CD14-positive monocyte (primary cell): ENCODE data around the gene HS3ST6. TPM values are rescaled to one million over a fixed set of nuclear protein-coding genes. Genes with fewer than 3 reads are reported as not detected.
"Not testable (repeated sequence)": the region's sequence is repeated elsewhere in the genome, so short reads cannot be mapped to it uniquely, and the experiment has no call there.

Source experiments
- DNase-seq, 3 donors: peaks; one replicate each; pipeline ENCODE4 v3.0.0-alpha.2; 2011 to 2022
- H2AFZ ChIP-seq: 2 replicates; pipeline ENCODE4 v1.6.0; 2012; ENCODE audit warnings: mild to moderate bottlenecking, low read depth, low read length, inconsistent platforms; ENCODE audit not compliant: insufficient read depth, poor library complexity, severe bottlenecking
- H3K27ac ChIP-seq, 2 donors: 1 replicate in 1 of 2; 2 replicates in 1 of 2; pipeline ENCODE4 v1.5.1; 2012 to 2013; ENCODE audit warnings: low read length in 2 of 2, control low read depth in 1 of 2, inconsistent platforms in 1 of 2, low read depth in 1 of 2, mild to moderate bottlenecking in 1 of 2
- H3K27me3 ChIP-seq, 2 donors: one replicate each; pipeline versions ENCODE4 v1.6.0 to v1.6.1; 2011 to 2013; ENCODE audit warnings: low read length in 2 of 2; ENCODE audit not compliant: control insufficient read depth in 2 of 2, insufficient read depth in 2 of 2
- H3K36me3 ChIP-seq, 2 donors: replicated peaks in 1 of 2; 1 replicate in 1 of 2; 2 replicates in 1 of 2; pipeline versions ENCODE4 v1.5.1 to v1.6.1; 2012 to 2013; ENCODE audit warnings: low read length in 2 of 2, control low read depth in 1 of 2, inconsistent platforms in 1 of 2, mild to moderate bottlenecking in 1 of 2; ENCODE audit not compliant: insufficient read depth in 2 of 2, control insufficient read depth in 1 of 2
- H3K4me1 ChIP-seq, 2 donors: 1 replicate in 1 of 2; 2 replicates in 1 of 2; pipeline versions ENCODE4 v1.5.1 to v1.6.1; 2012 to 2013; ENCODE audit warnings: low read length in 2 of 2, control low read depth in 1 of 2, inconsistent platforms in 1 of 2, mild to moderate bottlenecking in 1 of 2, moderate library complexity in 1 of 2; ENCODE audit not compliant: insufficient read depth in 2 of 2, control insufficient read depth in 1 of 2
- H3K4me2 ChIP-seq: replicated peaks from 2 replicates; pipeline ENCODE3; 2012; ENCODE audit warnings: low read length, moderate library complexity, mild to moderate bottlenecking; ENCODE audit not compliant: poor library complexity, severe bottlenecking; ENCODE audit errors: extremely low read depth
- H3K4me3 ChIP-seq, 3 experiments: fragments of 200-600 bp in 1 of 3; sonication (generic) in 1 of 3; replicated peaks in 1 of 3; 1 replicate in 2 of 3; 2 replicates in 1 of 3; pipeline ENCODE4 v1.5.1; 2011 to 2013; ENCODE audit warnings: low read length in 3 of 3, mild to moderate bottlenecking in 3 of 3, control low read depth in 2 of 3, low read depth in 2 of 3, inconsistent platforms in 1 of 3, moderate library complexity in 1 of 3
- H3K79me2 ChIP-seq: 2 replicates; pipeline ENCODE4 v1.6.0; 2012; ENCODE audit warnings: mild to moderate bottlenecking, control low read depth, inconsistent platforms, low read length, moderate library complexity; ENCODE audit not compliant: insufficient read depth
- H3K9ac ChIP-seq: 2 replicates; pipeline ENCODE4 v1.6.0; 2017; ENCODE audit warnings: low read length, mild to moderate bottlenecking; ENCODE audit not compliant: insufficient read depth, poor library complexity, severe bottlenecking
- H3K9me3 ChIP-seq, 2 donors: replicated peaks in 1 of 2; 1 replicate in 1 of 2; 2 replicates in 1 of 2; pipeline versions ENCODE4 v1.5.1 to v1.6.1; 2012 to 2013; ENCODE audit warnings: low read length in 2 of 2, control low read depth in 1 of 2; ENCODE audit not compliant: control insufficient read depth in 1 of 2, insufficient read depth in 1 of 2
- H4K20me1 ChIP-seq: 2 replicates; pipeline ENCODE4 v1.6.0; 2012; ENCODE audit warnings: mild to moderate bottlenecking, low read length, control low read depth, moderate library complexity; ENCODE audit not compliant: insufficient read depth
- H3K27ac Mint-ChIP-seq, 7 donors: one replicate each; pipeline ENCODE4 v1.8.0; 2020; ENCODE audit warnings: mild to moderate bottlenecking in 7 of 7, mixed read lengths in 7 of 7, moderate library complexity in 6 of 7, inconsistent platforms in 2 of 7
- H3K27me3 Mint-ChIP-seq, 3 donors: one replicate each; pipeline ENCODE4 v1.8.0; 2021 to 2022; ENCODE audit warnings: low read depth in 3 of 3, mild to moderate bottlenecking in 3 of 3, mixed read lengths in 3 of 3, moderate library complexity in 3 of 3, inconsistent platforms in 1 of 3
- H3K36me3 Mint-ChIP-seq, 2 donors: one replicate each; pipeline ENCODE4 v1.8.0; 2020; ENCODE audit warnings: mixed read lengths in 2 of 2, inconsistent platforms in 1 of 2, mild to moderate bottlenecking in 1 of 2
- H3K4me1 Mint-ChIP-seq: one replicate; pipeline ENCODE4 v1.8.0; 2020; ENCODE audit warnings: mild to moderate bottlenecking, mixed read lengths
- H3K4me3 Mint-ChIP-seq, 2 donors: one replicate each; pipeline ENCODE4 v1.8.0; 2020; ENCODE audit warnings: mild to moderate bottlenecking in 2 of 2, mixed read lengths in 2 of 2, moderate library complexity in 1 of 2
- H3K9me3 Mint-ChIP-seq, 7 donors: one replicate each; pipeline ENCODE4 v1.8.0; 2020 to 2022; ENCODE audit warnings: mixed read lengths in 7 of 7, mild to moderate bottlenecking in 6 of 7, moderate library complexity in 6 of 7, inconsistent platforms in 2 of 7
- whole genome bisulfite sequencing: methylation state at CpG from one replicate; pipeline ENCODE4 v1.1.5; 2013; ENCODE audit warnings: missing lambda C conversion rate; ENCODE audit not compliant: insufficient coverage; 5-methylcytosine and 5-hydroxymethylcytosine counted together
- intact Hi-C, 2 donors: fragments of 100-400 bp; cut with micrococcal nuclease; formaldehyde crosslinking; loops; one replicate each; pipeline versions ENCODE4 v1.15.0 to v1.15.1; 2023
- polyA plus RNA-seq, 3 donors: library from polyadenylated mRNA; depleted of rRNA in 1 of 3; unstranded in 2 of 3; stranded (reverse) in 1 of 3; fragments of 300-500 nt in 2 of 3; fragments of >200 nt in 1 of 3; fragmentation: Illumina TruSeq in 2 of 3; gene quantifications; 1 replicate in 2 of 3; 2 replicates in 1 of 3; pipeline ENCODE4 v1.2.3, GENCODE V29; 2012 to 2021
- TF ChIP-seq, protein P1 (sequence below): fragments of 200-600 bp; IDR thresholded peaks from one replicate; pipeline ENCODE4 v1.8.0; 2022; ENCODE audit warnings: antibody characterized with exemption, mild to moderate bottlenecking

Gene HS3ST6
- polyA plus RNA-seq, 3 donors, result not detected

DNA sequence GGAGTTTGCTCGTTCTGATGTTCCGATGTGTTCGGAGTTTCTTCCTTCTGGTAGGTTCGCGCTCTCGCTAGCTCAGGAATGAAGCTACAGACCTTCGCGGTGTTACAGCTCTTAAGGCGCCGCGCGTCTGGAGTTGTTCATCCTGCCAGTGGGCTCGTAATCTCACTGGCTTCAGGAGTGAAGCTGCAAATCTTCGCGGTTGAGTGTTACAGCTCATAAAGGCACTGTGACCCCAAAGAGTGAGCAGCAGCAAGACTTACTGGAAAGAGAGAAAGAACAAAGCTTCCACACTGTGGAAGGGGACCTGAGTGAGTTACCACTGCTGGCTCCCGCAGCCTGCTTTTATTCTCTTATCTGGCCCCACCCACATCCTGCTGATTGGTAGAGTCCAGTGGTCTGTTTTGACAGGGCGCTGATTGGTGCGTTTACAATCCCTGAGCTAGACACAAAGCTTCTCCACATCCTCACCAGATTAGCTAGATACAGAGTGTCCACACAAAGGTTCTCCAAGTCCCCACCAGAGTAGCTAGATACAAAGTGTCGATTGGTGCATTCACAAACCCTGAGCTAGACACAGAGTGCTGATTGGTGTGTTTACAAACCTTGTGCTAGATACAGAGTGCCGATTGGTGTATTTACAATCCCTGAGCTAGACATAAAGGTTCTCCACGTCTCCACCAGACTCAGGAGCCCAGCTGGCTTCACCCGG, 39.4 kb upstream of the HS3ST6 start:
- H3K9me3 Mint-ChIP-seq, H3K27ac ChIP-seq, H3K9me3 ChIP-seq, H2AFZ ChIP-seq, H3K27ac Mint-ChIP-seq, H3K4me2 ChIP-seq, H3K4me3 ChIP-seq, H3K4me3 Mint-ChIP-seq, H3K27me3 ChIP-seq, H3K9ac ChIP-seq, DNase-seq, intact Hi-C loops: not testable (repeated sequence)
- Mint-ChIP-seq H3K36me3 (peaks cover 15 to 16% of the 10 kb centered on the region in 2 donors), H3K27me3 (peaks cover 8 to 37% (median 28%) of the 10 kb centered on the region in 3 donors), H3K4me1 (peaks cover 23% of the 10 kb centered on the region)
- Histone ChIP-seq H3K36me3 (peaks cover 16% of the 10 kb centered on the region in 2 donors), H3K79me2 (peaks cover 19% of the 10 kb centered on the region), H3K4me1 (peaks cover 21 to 29% of the 10 kb centered on the region in 2 donors), H4K20me1 (peaks cover 18% of the 10 kb centered on the region)
- 97% methylated on average over 16 of the region's 22 CpGs for WGBS

DNA sequence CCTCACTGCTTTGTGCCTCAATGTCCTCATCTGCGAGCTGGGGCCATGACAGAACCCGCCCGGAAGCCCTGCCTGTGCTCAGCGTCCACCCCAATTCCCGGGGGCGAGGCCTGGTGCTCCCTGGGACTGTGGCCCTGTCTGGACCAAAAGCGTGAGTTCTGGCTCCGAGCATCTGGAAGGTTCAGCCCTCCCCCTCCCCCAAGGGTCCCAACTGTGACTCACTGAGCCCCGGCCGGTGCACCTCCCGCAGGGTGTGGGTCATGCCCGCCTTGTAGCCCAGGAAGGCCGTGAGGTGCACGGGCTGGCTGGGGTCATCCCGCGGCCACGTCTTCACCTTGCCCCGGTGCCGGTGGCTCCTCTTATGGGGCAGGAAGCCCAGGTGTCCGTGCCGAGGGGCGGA, 35.5 kb upstream of the HS3ST6 start:
- Histone ChIP-seq H3K27ac (no peak overlapping the region), H3K79me2 (no peaks in the 10 kb centered on the region), H4K20me1 (no peaks in the 10 kb centered on the region), H3K27me3 (no peaks in the 10 kb centered on the region), H2AFZ (no peak overlapping the region), H3K9ac (no peak overlapping the region), H3K36me3 (no peaks in the 10 kb centered on the region), H3K4me2 (no peak overlapping the region), H3K4me1 (peaks cover under 1 to 3% of the 10 kb centered on the region in 2 donors), H3K4me3 (no peak overlapping the region), H3K9me3 (no peaks in the 10 kb centered on the region)
- Mint-ChIP-seq H3K4me1 (peaks cover 2% of the 10 kb centered on the region), H3K4me3 (no peak overlapping the region), H3K9me3 (peaks cover 0 to 8% (median 0%) of the 10 kb centered on the region in 7 donors), H3K27me3 (peaks cover 8 to 39% (median 32%) of the 10 kb centered on the region in 3 donors), H3K27ac (no peak overlapping the region), H3K36me3 (no peaks in the 10 kb centered on the region)
- no peak for DNase-seq
- TF ChIP-seq, protein P1, sequence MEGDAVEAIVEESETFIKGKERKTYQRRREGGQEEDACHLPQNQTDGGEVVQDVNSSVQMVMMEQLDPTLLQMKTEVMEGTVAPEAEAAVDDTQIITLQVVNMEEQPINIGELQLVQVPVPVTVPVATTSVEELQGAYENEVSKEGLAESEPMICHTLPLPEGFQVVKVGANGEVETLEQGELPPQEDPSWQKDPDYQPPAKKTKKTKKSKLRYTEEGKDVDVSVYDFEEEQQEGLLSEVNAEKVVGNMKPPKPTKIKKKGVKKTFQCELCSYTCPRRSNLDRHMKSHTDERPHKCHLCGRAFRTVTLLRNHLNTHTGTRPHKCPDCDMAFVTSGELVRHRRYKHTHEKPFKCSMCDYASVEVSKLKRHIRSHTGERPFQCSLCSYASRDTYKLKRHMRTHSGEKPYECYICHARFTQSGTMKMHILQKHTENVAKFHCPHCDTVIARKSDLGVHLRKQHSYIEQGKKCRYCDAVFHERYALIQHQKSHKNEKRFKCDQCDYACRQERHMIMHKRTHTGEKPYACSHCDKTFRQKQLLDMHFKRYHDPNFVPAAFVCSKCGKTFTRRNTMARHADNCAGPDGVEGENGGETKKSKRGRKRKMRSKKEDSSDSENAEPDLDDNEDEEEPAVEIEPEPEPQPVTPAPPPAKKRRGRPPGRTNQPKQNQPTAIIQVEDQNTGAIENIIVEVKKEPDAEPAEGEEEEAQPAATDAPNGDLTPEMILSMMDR, result no peak
- intact Hi-C loops, result no loop called here
- WGBS, result 91% methylated on average over 21 of the region's 22 CpGs
